ENCODE measurements around the gene PHACTR3. TPM values are rescaled to one million over a fixed set of nuclear protein-coding genes. Genes with fewer than 3 reads are reported as not detected.

Gene PHACTR3
- total RNA-seq, 1 donor = not detected

- Histone ChIP-seq H3K36me3 (ENCODE audit: insufficient read depth, low read length) (no peaks in the 10 kb centered on the region), H3K9me3 (ENCODE audit: low read depth, low read length) (no peaks in the 10 kb centered on the region), H3K27me3 (ENCODE audit: insufficient read depth, low read length) (no peaks in the 10 kb centered on the region), H2AFZ (ENCODE audit: low read length) (no peak overlapping the region), H3K4me3 (ENCODE audit: insufficient read depth, low read length) (no peak overlapping the region), H3K27ac (ENCODE audit: low read depth, low read length) (no peak overlapping the region), H4K20me1 (ENCODE audit: insufficient read depth, low read length) (no peaks in the 10 kb centered on the region), H3K4me1 (ENCODE audit: insufficient read depth, low read length) (no peaks in the 10 kb centered on the region), H3K4me2 (ENCODE audit: insufficient read depth, low read length) (no peak overlapping the region), H3K79me2 (ENCODE audit: insufficient read depth, low read length) (no peaks in the 10 kb centered on the region)
- TF ChIP-seq, protein P1, sequence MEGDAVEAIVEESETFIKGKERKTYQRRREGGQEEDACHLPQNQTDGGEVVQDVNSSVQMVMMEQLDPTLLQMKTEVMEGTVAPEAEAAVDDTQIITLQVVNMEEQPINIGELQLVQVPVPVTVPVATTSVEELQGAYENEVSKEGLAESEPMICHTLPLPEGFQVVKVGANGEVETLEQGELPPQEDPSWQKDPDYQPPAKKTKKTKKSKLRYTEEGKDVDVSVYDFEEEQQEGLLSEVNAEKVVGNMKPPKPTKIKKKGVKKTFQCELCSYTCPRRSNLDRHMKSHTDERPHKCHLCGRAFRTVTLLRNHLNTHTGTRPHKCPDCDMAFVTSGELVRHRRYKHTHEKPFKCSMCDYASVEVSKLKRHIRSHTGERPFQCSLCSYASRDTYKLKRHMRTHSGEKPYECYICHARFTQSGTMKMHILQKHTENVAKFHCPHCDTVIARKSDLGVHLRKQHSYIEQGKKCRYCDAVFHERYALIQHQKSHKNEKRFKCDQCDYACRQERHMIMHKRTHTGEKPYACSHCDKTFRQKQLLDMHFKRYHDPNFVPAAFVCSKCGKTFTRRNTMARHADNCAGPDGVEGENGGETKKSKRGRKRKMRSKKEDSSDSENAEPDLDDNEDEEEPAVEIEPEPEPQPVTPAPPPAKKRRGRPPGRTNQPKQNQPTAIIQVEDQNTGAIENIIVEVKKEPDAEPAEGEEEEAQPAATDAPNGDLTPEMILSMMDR (IDR thresholded peaks at IDR 0.05; ENCODE audit: extremely low read depth, low read depth, low read length) = no peak
- peak; percentile 75 for DNase-seq (ENCODE audit: insufficient read length, low spot score, missing footprints)
Measured at GRCh38 chr20:59819496-59820203, 215.3 kb downstream of the PHACTR3 start.

GRCh38 chr20:59820204-59821041, 216.1 kb downstream of the PHACTR3 start:
- H3K9me3 ChIP-seq (ENCODE audit: low read depth, low read length) = no peaks in the 10 kb centered on the region
- no peaks in the 10 kb centered on the region for H3K27me3 ChIP-seq (ENCODE audit: insufficient read depth, low read length)
- H3K4me2 ChIP-seq (ENCODE audit: insufficient read depth, low read length) = no peak overlapping the region
- no peak overlapping the region for H3K27ac ChIP-seq (ENCODE audit: low read depth, low read length)
- H3K4me1 ChIP-seq (ENCODE audit: insufficient read depth, low read length) = no peaks in the 10 kb centered on the region
- no peaks in the 10 kb centered on the region for H3K36me3 ChIP-seq (ENCODE audit: insufficient read depth, low read length)
- no peaks in the 10 kb centered on the region for H3K79me2 ChIP-seq (ENCODE audit: insufficient read depth, low read length)
- no peak overlapping the region for H3K4me3 ChIP-seq (ENCODE audit: insufficient read depth, low read length)
- no peaks in the 10 kb centered on the region for H4K20me1 ChIP-seq (ENCODE audit: insufficient read depth, low read length)
- no peak overlapping the region for H2AFZ ChIP-seq (ENCODE audit: low read length)
- peak; percentile 65 for DNase-seq (ENCODE audit: insufficient read length, low spot score, missing footprints)
- TF ChIP-seq, protein P1 (IDR thresholded peaks at IDR 0.05; ENCODE audit: extremely low read depth, low read depth, low read length) = no peak

DNA sequence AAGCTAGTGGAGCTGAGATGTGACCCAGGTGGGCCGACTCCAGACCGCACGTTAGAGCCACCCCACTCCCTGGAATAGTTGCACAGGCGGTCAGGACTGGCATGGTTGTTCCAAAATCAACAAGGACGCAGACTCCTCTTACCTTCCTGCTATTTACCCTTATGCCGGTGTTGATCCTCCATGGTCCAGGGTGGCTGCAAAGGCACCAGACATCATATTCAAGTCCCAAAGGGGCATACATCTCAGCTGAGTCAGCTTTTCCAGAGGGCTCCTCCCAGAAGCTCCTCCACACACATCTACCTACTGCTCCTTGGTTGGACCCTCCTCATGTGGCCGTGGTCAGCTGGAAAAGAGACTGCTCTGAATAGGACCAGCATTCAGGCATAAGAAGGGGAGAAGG, 216.9 kb downstream of the PHACTR3 start:
- Histone ChIP-seq H3K9me3 (ENCODE audit: low read depth, low read length) (no peaks in the 10 kb centered on the region), H3K27ac (ENCODE audit: low read depth, low read length) (no peak overlapping the region), H2AFZ (ENCODE audit: low read length) (no peak overlapping the region), H3K27me3 (ENCODE audit: insufficient read depth, low read length) (no peaks in the 10 kb centered on the region), H3K4me2 (ENCODE audit: insufficient read depth, low read length) (no peak overlapping the region), H3K4me1 (ENCODE audit: insufficient read depth, low read length) (no peaks in the 10 kb centered on the region), H3K36me3 (ENCODE audit: insufficient read depth, low read length) (no peaks in the 10 kb centered on the region), H3K79me2 (ENCODE audit: insufficient read depth, low read length) (no peaks in the 10 kb centered on the region), H4K20me1 (ENCODE audit: insufficient read depth, low read length) (no peaks in the 10 kb centered on the region), H3K4me3 (ENCODE audit: insufficient read depth, low read length) (no peak overlapping the region)
- no peak for DNase-seq (ENCODE audit: insufficient read length, low spot score, missing footprints)
- TF ChIP-seq, protein P1 (IDR thresholded peaks at IDR 0.05; ENCODE audit: extremely low read depth, low read depth, low read length) = no peak

- no peak overlapping the region for H3K4me2 ChIP-seq (ENCODE audit: insufficient read depth, low read length)
- TF ChIP-seq, protein P1 (IDR thresholded peaks at IDR 0.05; ENCODE audit: extremely low read depth, low read depth, low read length) = no peak
Measured at GRCh38 chr20:59821788-59822187, 217.4 kb downstream of the PHACTR3 start.

More at GRCh38 chr20:59821788-59822187, 217.4 kb downstream of the PHACTR3 start:
- Histone ChIP-seq H3K79me2 (ENCODE audit: insufficient read depth, low read length) (no peaks in the 10 kb centered on the region), H2AFZ (ENCODE audit: low read length) (no peak overlapping the region), H3K4me3 (ENCODE audit: insufficient read depth, low read length) (no peak overlapping the region), H4K20me1 (ENCODE audit: insufficient read depth, low read length) (no peaks in the 10 kb centered on the region), H3K9me3 (ENCODE audit: low read depth, low read length) (no peaks in the 10 kb centered on the region), H3K27me3 (ENCODE audit: insufficient read depth, low read length) (no peaks in the 10 kb centered on the region), H3K36me3 (ENCODE audit: insufficient read depth, low read length) (no peaks in the 10 kb centered on the region), H3K4me1 (ENCODE audit: insufficient read depth, low read length) (no peaks in the 10 kb centered on the region), H3K27ac (ENCODE audit: low read depth, low read length) (no peak overlapping the region)
- no peak for DNase-seq (ENCODE audit: insufficient read length, low spot score, missing footprints)

Measured in osteoblast (primary cell).